ENCODE data around the gene CARS1.

DNA sequence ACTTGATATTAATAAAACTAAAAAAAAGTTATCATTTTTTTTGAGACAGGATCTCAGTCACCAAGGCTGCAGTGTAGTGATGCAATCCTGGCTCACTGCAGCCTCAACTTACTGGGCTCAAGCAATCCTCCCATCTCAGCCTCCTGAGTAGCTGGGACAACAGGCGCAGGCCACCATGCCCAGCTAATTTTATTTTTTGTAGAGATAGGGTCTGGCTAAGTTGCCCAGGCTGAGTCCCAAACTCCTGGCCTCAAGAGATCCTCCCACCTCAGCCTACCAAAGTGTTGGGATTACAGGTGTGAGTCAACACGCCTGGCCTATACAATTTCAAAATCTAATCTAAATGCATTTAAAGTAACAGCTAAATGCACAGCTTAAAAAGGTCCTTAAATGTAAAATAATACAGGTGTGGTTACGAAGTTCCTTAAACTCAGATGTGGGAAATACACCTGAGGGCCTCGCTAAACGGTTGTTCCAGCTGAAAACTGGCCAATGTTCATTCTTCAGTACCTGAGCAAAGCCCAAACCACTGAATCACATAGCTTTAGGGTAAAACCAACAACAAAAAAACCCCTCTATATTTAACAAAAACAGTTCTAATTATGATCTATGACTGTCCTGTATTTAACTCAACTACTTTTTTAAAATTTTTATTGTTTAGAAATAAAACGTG lies 76.9 kb downstream of the CARS1 start:
- TF ChIP-seq EZH2phosphoT487 (conservative IDR thresholded peaks at IDR 0.05; ENCODE audit: low read length): no peak
- TF ChIP-seq, protein P1, sequence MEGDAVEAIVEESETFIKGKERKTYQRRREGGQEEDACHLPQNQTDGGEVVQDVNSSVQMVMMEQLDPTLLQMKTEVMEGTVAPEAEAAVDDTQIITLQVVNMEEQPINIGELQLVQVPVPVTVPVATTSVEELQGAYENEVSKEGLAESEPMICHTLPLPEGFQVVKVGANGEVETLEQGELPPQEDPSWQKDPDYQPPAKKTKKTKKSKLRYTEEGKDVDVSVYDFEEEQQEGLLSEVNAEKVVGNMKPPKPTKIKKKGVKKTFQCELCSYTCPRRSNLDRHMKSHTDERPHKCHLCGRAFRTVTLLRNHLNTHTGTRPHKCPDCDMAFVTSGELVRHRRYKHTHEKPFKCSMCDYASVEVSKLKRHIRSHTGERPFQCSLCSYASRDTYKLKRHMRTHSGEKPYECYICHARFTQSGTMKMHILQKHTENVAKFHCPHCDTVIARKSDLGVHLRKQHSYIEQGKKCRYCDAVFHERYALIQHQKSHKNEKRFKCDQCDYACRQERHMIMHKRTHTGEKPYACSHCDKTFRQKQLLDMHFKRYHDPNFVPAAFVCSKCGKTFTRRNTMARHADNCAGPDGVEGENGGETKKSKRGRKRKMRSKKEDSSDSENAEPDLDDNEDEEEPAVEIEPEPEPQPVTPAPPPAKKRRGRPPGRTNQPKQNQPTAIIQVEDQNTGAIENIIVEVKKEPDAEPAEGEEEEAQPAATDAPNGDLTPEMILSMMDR (IDR thresholded peaks at IDR 0.05; ENCODE audit: insufficient read depth, low read length, poor library complexity, severe bottlenecking): no peak
